Natural killer cell (primary cell): ENCODE measurements around the gene ZNF816. TPM values are rescaled to one million over a fixed set of nuclear protein-coding genes. Genes with fewer than 3 reads are reported as not detected.

Experiments used
- ATAC-seq, 3 donors: fragments of 150-1000 bp in 2 of 3; fragments of 200-7000 bp in 1 of 3; cut with Tn5 transposase; 1 replicate in 1 of 3; 2 replicates in 2 of 3; pipeline ENCODE4 v1.10.0; 2021; ENCODE audit warnings: mild to moderate bottlenecking in 2 of 3, moderate library complexity in 2 of 3
- DNase-seq, 2 donors: peaks; one replicate each; pipeline versions ENCODE4 v3.0.0 to v3.0.0-alpha.2; 2013 to 2021; ENCODE audit warnings: mixed read lengths in 1 of 2
- H3K27ac ChIP-seq: one replicate; pipeline ENCODE4 v1.5.1; 2013; ENCODE audit warnings: mild to moderate bottlenecking, low read length
- H3K27me3 ChIP-seq: one replicate; pipeline ENCODE4 v1.6.1; 2013; ENCODE audit warnings: low read length; ENCODE audit not compliant: control insufficient read depth, insufficient read depth
- H3K36me3 ChIP-seq: one replicate; pipeline ENCODE4 v1.6.1; 2013; ENCODE audit warnings: low read length; ENCODE audit not compliant: control insufficient read depth, insufficient read depth
- H3K4me1 ChIP-seq: one replicate; pipeline ENCODE4 v1.6.1; 2013; ENCODE audit warnings: low read length; ENCODE audit not compliant: control insufficient read depth, insufficient read depth
- H3K4me3 ChIP-seq: one replicate; pipeline ENCODE4 v1.5.1; 2013; ENCODE audit warnings: low read length
- H3K9me3 ChIP-seq: one replicate; pipeline ENCODE4 v1.6.1; 2013; ENCODE audit warnings: low read length; ENCODE audit not compliant: control insufficient read depth, insufficient read depth
- H3K27ac Mint-ChIP-seq, 2 donors: one replicate each; pipeline ENCODE4 v1.8.0; 2022; ENCODE audit warnings: mild to moderate bottlenecking in 2 of 2, mixed read lengths in 2 of 2, moderate library complexity in 1 of 2
- H3K27me3 Mint-ChIP-seq, 2 donors: one replicate each; pipeline ENCODE4 v1.8.0; 2022; ENCODE audit warnings: low read depth in 2 of 2, mixed read lengths in 2 of 2
- H3K36me3 Mint-ChIP-seq: one replicate; pipeline ENCODE4 v1.8.0; 2022; ENCODE audit warnings: mixed read lengths
- H3K4me1 Mint-ChIP-seq, 2 donors: one replicate each; pipeline ENCODE4 v1.8.0; 2022; ENCODE audit warnings: mixed read lengths in 2 of 2
- H3K4me3 Mint-ChIP-seq: one replicate; pipeline ENCODE4 v1.8.0; 2022; ENCODE audit warnings: mild to moderate bottlenecking, moderate library complexity, mixed read lengths
- H3K9me3 Mint-ChIP-seq, 2 donors: one replicate each; pipeline ENCODE4 v1.8.0; 2022; ENCODE audit warnings: mixed read lengths in 2 of 2
- CTCF ChIP-seq: fragments of 200-600 bp; IDR thresholded peaks from one replicate; pipeline ENCODE4 v1.8.0; 2022; ENCODE audit warnings: antibody characterized with exemption
- WGBS: methylation state at CpG from one replicate; pipeline ENCODE4 v1.1.7; 2013; ENCODE audit warnings: missing lambda C conversion rate; ENCODE audit not compliant: insufficient coverage; 5-methylcytosine and 5-hydroxymethylcytosine counted together
- intact Hi-C: fragments of 100-400 bp; cut with micrococcal nuclease; formaldehyde crosslinking; loops from one replicate; pipeline ENCODE4 v1.14.2; 2022
- total RNA-seq, 4 donors: library from RNA; stranded (reverse); fragments of 120-200 nt in 1 of 4; gene quantifications; one replicate each; pipeline versions ENCODE4 v1.2.3 to v1.2.4, GENCODE V29; 2013 to 2022

Gene ZNF816
- total RNA-seq, 3 donors from 2014 or later (not counting 1 experiment from before 2014, with no cell fraction given), result 4.1 to 11.3 (median 7.7) TPM

- H3K9me3 Mint-ChIP-seq, result no peaks in the 10 kb centered on the region
- no peaks in the 10 kb centered on the region for H3K36me3 ChIP-seq
- peaks cover 5% of the 10 kb centered on the region for H3K9me3 ChIP-seq
- no peaks in the 10 kb centered on the region for H3K4me1 ChIP-seq
- intact Hi-C loops, result no loop called here
- H3K27me3 Mint-ChIP-seq, result peaks cover 0 to 13% of the 10 kb centered on the region in 2 donors
- H3K27ac Mint-ChIP-seq, result no peak overlapping the region
- H3K27ac ChIP-seq, result no peak overlapping the region
- ATAC-seq (no peak), DNase-seq (no peak)
- TF ChIP-seq CTCF, result no peak
- no peak overlapping the region for H3K4me3 Mint-ChIP-seq
- H3K4me3 ChIP-seq, result no peak overlapping the region
- no peaks in the 10 kb centered on the region for H3K36me3 Mint-ChIP-seq
- H3K4me1 Mint-ChIP-seq, result no peaks in the 10 kb centered on the region
- WGBS, result 80% methylated on average over 25 of the region's 25 CpGs
- no peaks in the 10 kb centered on the region for H3K27me3 ChIP-seq
Measured at GRCh38 chr19:53008061-53008778, 45.5 kb upstream of the ZNF816 start.

- H3K27ac Mint-ChIP-seq, result no peak overlapping the region
- no peaks in the 10 kb centered on the region for H3K9me3 Mint-ChIP-seq
- H3K27me3 ChIP-seq, result no peaks in the 10 kb centered on the region
- peaks cover 0 to 13% of the 10 kb centered on the region in 2 donors for H3K27me3 Mint-ChIP-seq
- intact Hi-C loops, result no loop called here
- no peak for TF ChIP-seq CTCF
- H3K27ac ChIP-seq, result no peak overlapping the region
- no peaks in the 10 kb centered on the region for H3K4me1 ChIP-seq
- WGBS, result 67% methylated on average over 4 of the region's 5 CpGs
- no peaks in the 10 kb centered on the region for H3K4me1 Mint-ChIP-seq
- DNase-seq, result no peak
- H3K9me3 ChIP-seq, result peaks cover 5% of the 10 kb centered on the region
- no peak overlapping the region for H3K4me3 Mint-ChIP-seq
- ATAC-seq, result no peak
- H3K36me3 ChIP-seq, result no peaks in the 10 kb centered on the region
- no peaks in the 10 kb centered on the region for H3K36me3 Mint-ChIP-seq
- H3K4me3 ChIP-seq, result no peak overlapping the region
Measured at GRCh38 chr19:53007606-53008005, 44.9 kb upstream of the ZNF816 start.

GRCh38 chr19:53007200-53007599 is 44.5 kb upstream of the ZNF816 start:
- Histone ChIP-seq H3K4me3 (no peak overlapping the region), H3K27me3 (no peaks in the 10 kb centered on the region), H3K27ac (no peak overlapping the region), H3K36me3 (no peaks in the 10 kb centered on the region), H3K4me1 (no peaks in the 10 kb centered on the region), H3K9me3 (peaks cover 5% of the 10 kb centered on the region)
- DNase-seq, result no peak
- intact Hi-C loops, result no loop called here
- no peak for TF ChIP-seq CTCF
- whole genome bisulfite sequencing, result 89% methylated on average over 6 of the region's 7 CpGs
- no peaks in the 10 kb centered on the region for H3K36me3 Mint-ChIP-seq
- H3K27ac Mint-ChIP-seq, result no peak overlapping the region
- no peaks in the 10 kb centered on the region for H3K9me3 Mint-ChIP-seq
- no peaks in the 10 kb centered on the region for H3K4me1 Mint-ChIP-seq
- H3K4me3 Mint-ChIP-seq, result no peak overlapping the region
- no peak for ATAC-seq
- peaks cover 0 to 13% of the 10 kb centered on the region in 2 donors for H3K27me3 Mint-ChIP-seq

- no peak for ATAC-seq
- no peak for DNase-seq
- Histone ChIP-seq H3K9me3 (no peaks in the 10 kb centered on the region), H3K4me3 (no peak overlapping the region), H3K27me3 (no peaks in the 10 kb centered on the region), H3K27ac (no peak overlapping the region), H3K4me1 (no peaks in the 10 kb centered on the region), H3K36me3 (no peaks in the 10 kb centered on the region)
- Mint-ChIP-seq H3K27me3 (peaks cover 2 to 16% of the 10 kb centered on the region in 2 donors), H3K27ac (no peak overlapping the region), H3K4me1 (no peaks in the 10 kb centered on the region), H3K4me3 (no peak overlapping the region), H3K36me3 (no peaks in the 10 kb centered on the region), H3K9me3 (no peaks in the 10 kb centered on the region)
- 92% methylated on average over 5 of the region's 5 CpGs for WGBS
- intact Hi-C loops, result no loop called here
- TF ChIP-seq CTCF, result no peak
Measured at GRCh38 chr19:53004242-53004641, 41.6 kb upstream of the ZNF816 start.
